ENCODE results near the gene GTF2H1.
"Not testable (repeated sequence)": the region's sequence is repeated elsewhere in the genome, so short reads cannot be mapped to it uniquely, and the experiment has no call there.

GTF2H1 gene

DNA sequence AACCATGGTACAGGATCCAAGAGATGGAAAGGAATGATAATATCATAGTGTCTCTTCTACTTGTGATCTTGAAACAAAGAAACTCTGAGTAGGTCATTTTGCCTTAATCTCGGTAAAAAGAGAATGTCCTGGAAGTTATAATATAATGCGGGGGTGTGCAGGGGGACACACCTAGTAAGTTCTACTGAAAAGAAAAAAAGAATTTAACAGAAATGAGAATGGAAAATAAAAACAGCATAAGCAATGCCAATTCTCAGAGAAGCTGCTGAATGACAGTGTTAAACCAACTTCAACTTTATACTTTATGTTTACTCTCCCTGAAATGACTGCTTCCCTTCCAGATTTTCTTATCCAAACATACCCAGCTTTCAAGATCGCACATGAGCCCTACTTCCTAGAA is 2.5 kb upstream of the GTF2H1 start:
- H3K9me3 ChIP-seq (ENCODE audit: control insufficient read depth, insufficient read depth, low read depth, low read length) = no peaks in the 10 kb centered on the region
- no peak overlapping the region for H3K9ac ChIP-seq (ENCODE audit: low read length)
- H3K4me1 ChIP-seq (ENCODE audit: control insufficient read depth, insufficient read depth, low read length) = peaks cover 19% of the 10 kb centered on the region
- H3K36me3 ChIP-seq (ENCODE audit: control insufficient read depth, insufficient read depth, low read length) = peaks cover 19% of the 10 kb centered on the region
- peak overlapping the region; percentile 79; the same call in 1 of the 2 replicates for H3K4me3 ChIP-seq (ENCODE audit: low read depth, low read length)
- H3K27me3 ChIP-seq (ENCODE audit: control insufficient read depth, insufficient read depth, low read length) = no peaks in the 10 kb centered on the region
- H3K27ac ChIP-seq (ENCODE audit: low read depth, low read length) = no peak overlapping the region

DNA sequence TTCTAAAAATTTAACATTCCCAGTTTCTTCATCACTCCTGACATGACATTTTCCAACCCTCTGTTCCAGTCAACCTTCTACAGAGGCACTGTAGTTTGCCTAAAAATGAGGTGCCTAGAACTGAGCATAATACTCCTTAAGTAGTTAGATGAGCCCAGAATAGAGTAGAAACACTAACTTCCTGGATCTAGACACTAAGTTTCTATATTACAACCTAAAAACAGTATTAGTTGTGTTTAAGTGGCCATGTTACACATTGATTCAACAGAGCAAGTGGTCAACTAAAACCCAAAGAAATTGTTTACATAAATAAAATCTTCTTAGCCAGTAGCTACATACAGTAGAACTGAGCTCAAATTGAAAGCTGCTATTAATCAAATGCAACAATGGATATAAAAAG is 1.8 kb upstream of the GTF2H1 start:
- H3K4me3 ChIP-seq (ENCODE audit: low read depth, low read length) = peak overlapping the region; percentile 79
- H3K27ac ChIP-seq (ENCODE audit: low read depth, low read length) = no peak overlapping the region
- H3K27me3 ChIP-seq (ENCODE audit: control insufficient read depth, insufficient read depth, low read length) = no peaks in the 10 kb centered on the region
- peaks cover 19% of the 10 kb centered on the region for H3K4me1 ChIP-seq (ENCODE audit: control insufficient read depth, insufficient read depth, low read length)
- peak overlapping the region; percentile 23 for H3K9ac ChIP-seq (ENCODE audit: low read length)
- no peaks in the 10 kb centered on the region for H3K9me3 ChIP-seq (ENCODE audit: control insufficient read depth, insufficient read depth, low read depth, low read length)
- H3K36me3 ChIP-seq (ENCODE audit: control insufficient read depth, insufficient read depth, low read length) = peaks cover 24% of the 10 kb centered on the region

DNA sequence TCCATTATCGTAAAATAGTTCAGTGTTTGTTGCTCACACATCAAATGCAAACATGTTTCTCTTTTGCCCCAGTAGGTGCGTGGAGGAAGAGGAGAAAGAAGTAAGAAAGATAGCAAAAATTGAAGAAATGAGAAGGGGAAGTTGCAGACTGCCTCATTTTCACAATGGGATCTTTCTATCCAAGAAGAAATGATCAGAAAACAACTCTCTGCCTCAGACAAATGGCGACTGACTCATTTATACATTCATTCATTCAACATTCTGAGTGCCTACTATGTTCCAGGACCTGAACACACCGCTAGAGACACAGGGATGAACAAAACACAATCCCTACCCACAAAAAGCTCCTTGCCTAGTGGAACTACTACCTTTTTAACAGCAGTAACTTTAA is 794 bp upstream of the GTF2H1 start:
- H3K4me3 ChIP-seq (ENCODE audit: low read depth, low read length) = peak overlapping the region; percentile 79
- H3K27ac ChIP-seq (ENCODE audit: low read depth, low read length) = peak overlapping the region; percentile 94
- H3K36me3 ChIP-seq (ENCODE audit: control insufficient read depth, insufficient read depth, low read length) = peaks cover 22% of the 10 kb centered on the region
- no peaks in the 10 kb centered on the region for H3K9me3 ChIP-seq (ENCODE audit: control insufficient read depth, insufficient read depth, low read depth, low read length)
- peaks cover 19% of the 10 kb centered on the region for H3K4me1 ChIP-seq (ENCODE audit: control insufficient read depth, insufficient read depth, low read length)
- H3K27me3 ChIP-seq (ENCODE audit: control insufficient read depth, insufficient read depth, low read length) = no peaks in the 10 kb centered on the region
- peak overlapping the region; percentile 98 for H3K9ac ChIP-seq (ENCODE audit: low read length)

DNA sequence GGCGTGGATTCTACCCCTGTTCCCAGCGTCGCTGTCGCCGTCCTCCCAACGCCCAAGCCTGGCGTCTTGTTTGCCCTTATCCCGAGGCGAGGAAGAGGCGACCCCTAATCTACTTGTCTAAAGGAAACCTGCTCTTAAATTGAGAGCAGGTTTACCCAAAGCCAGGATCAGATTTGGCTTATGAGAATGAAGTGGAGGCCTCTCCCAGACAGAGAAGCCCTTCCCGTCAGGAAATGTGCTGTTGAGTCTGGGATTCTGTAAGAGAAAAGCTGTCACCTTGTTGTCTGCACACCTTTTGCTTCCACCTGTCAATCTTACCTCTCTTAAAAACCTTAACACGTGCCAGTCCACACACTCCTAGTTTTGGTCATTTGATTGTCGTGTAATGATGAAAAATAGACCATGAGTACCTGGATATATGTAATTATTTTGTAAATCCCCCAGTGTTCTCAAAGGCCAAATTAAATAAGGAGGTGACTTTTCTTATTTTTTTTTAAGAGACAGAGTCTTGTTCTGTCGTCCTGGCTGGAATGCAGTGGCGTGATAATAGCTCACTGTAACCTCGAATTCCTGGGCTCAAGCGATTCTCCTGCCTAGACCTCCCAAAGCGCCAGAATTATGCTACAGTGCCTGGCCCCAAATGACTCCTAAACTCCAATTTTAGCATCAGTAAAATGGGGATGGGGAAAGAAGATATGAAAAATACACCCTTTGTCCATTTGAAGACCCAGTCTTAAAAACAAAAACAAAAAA is 627 bp downstream of the GTF2H1 start:
- Histone ChIP-seq H3K27ac (ENCODE audit: low read depth, low read length) (0 out of 2 replicates have a peak overlapping the region, but pooled peaks have one; percentile 23), H3K9ac (ENCODE audit: low read length) (peak overlapping the region; percentile 98), H3K4me3 (ENCODE audit: low read depth, low read length) (peak overlapping the region; percentile 79), H3K4me1 (ENCODE audit: control insufficient read depth, insufficient read depth, low read length) (peaks cover 19% of the 10 kb centered on the region), H3K27me3 (ENCODE audit: control insufficient read depth, insufficient read depth, low read length) (no peaks in the 10 kb centered on the region), H3K36me3 (ENCODE audit: control insufficient read depth, insufficient read depth, low read length) (peaks cover 28% of the 10 kb centered on the region), H3K9me3 (ENCODE audit: control insufficient read depth, insufficient read depth, low read depth, low read length) (no peaks in the 10 kb centered on the region)

DNA sequence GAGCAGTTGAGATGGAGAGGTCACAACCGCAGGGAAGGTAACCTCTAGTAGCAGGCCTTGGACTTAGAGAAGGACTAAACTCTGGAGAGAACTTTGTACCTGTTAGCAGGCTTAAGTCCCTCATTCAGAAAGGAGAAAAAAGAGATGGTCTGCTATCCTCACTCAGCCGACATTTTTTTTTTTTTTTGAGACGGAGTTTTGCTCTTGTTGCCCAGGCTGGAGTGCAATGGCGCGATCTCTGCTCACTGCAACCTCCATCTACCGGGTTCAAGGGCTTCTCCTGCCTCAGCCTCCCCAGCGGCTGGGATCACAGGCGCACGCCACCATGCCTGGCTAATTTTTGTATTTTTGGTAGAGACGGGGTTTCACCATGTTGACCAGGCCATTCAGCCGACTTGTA is 1.5 kb downstream of the GTF2H1 start:
- Histone ChIP-seq H3K4me1 (ENCODE audit: control insufficient read depth, insufficient read depth, low read length) (peaks cover 19% of the 10 kb centered on the region), H3K4me3 (ENCODE audit: low read depth, low read length) (peak overlapping the region; percentile 79), H3K9ac (ENCODE audit: low read length) (peak overlapping the region; percentile 1), H3K36me3 (ENCODE audit: control insufficient read depth, insufficient read depth, low read length) (peaks cover 28% of the 10 kb centered on the region)
- H3K9me3 ChIP-seq (ENCODE audit: control insufficient read depth, insufficient read depth, low read depth, low read length); H3K27ac ChIP-seq (ENCODE audit: low read depth, low read length); H3K27me3 ChIP-seq (ENCODE audit: control insufficient read depth, insufficient read depth, low read length): not testable (repeated sequence)

DNA sequence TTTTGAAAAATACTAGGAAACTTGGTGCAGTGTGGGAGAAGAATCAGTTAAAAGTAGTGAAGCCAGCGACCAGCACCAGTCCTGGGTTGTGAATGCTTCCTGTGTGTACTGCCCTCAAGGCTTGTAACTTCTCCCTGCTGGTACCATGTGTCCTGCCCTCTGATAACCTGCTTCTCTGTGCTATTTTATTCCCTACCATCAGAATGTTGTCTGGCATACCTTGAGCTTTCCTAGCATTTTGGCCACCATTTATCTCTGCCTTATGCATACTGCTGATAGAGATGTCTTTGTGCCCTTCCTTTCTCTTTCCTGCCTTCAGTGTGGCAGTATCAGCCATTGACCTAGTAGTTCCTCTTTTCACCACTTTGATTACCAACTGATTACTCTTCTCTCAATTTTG is 2.0 kb downstream of the GTF2H1 start:
- Histone ChIP-seq H3K9me3 (ENCODE audit: control insufficient read depth, insufficient read depth, low read depth, low read length) (no peaks in the 10 kb centered on the region), H3K27ac (ENCODE audit: low read depth, low read length) (no peak overlapping the region), H3K27me3 (ENCODE audit: control insufficient read depth, insufficient read depth, low read length) (no peaks in the 10 kb centered on the region), H3K4me3 (ENCODE audit: low read depth, low read length) (peak overlapping the region; percentile 5; the same call in 1 of the 2 replicates), H3K4me1 (ENCODE audit: control insufficient read depth, insufficient read depth, low read length) (peaks cover 19% of the 10 kb centered on the region), H3K9ac (ENCODE audit: low read length) (peak overlapping the region; percentile 1), H3K36me3 (ENCODE audit: control insufficient read depth, insufficient read depth, low read length) (peaks cover 32% of the 10 kb centered on the region)

DNA sequence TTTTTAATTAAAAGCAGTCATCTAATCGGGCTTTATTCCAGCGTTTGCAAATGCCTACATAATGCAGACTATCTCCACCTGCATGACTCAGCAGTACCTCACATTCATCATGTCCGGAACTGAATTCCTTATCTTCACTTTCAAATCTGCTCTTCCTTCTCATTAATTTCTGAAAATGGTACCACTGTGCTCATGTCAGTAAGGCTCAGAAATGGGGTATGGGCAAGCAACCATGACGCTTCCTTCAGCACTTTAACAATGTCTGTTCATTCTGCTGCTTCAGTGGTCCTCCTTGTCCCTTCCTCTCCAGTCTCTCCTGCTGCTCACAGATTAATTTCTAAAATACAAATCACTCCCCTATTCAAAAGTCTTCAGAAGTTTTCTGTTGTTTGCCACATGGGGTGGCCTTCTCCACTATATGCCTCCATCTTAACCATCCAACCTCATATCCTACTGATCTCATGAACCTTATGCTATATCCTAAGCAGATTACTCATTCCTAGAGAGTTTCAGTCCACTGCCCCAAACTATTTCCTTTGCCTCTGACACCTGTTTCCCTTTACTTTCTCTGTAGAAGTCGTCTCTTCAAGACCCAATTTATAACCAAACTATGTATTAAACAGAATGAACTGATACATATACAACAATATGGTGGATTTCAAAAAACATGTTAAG is 7.0 kb downstream of the GTF2H1 start:
- Histone ChIP-seq H3K27me3 (ENCODE audit: control insufficient read depth, insufficient read depth, low read length) (no peaks in the 10 kb centered on the region), H3K9ac (ENCODE audit: low read length) (no peak overlapping the region), H3K9me3 (ENCODE audit: control insufficient read depth, insufficient read depth, low read depth, low read length) (no peaks in the 10 kb centered on the region), H3K4me1 (ENCODE audit: control insufficient read depth, insufficient read depth, low read length) (peaks cover 10% of the 10 kb centered on the region), H3K36me3 (ENCODE audit: control insufficient read depth, insufficient read depth, low read length) (peaks cover 49% of the 10 kb centered on the region), H3K4me3 (ENCODE audit: low read depth, low read length) (no peak overlapping the region), H3K27ac (ENCODE audit: low read depth, low read length) (no peak overlapping the region)

DNA sequence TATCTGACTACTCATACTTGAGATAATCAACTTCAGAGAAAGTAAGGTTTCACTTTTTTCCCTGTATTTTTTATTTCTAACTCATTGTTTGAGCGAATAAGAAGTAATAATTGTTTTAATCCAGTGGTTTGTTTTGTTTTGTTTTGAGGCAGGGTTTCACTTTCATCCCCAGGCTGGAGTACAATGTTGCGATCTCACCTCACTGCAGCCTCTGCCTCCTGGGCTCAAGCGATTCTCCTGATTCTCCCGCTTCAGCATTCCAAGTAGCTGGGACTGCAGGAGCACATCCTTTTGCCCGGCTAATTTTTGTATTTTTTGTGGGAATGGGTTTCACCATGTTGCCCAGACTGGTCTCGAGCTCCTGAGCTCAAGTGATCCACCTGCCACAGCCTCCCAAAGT is 8.6 kb downstream of the GTF2H1 start:
- H3K9ac ChIP-seq (ENCODE audit: low read length) = no peak overlapping the region
- peaks cover 53% of the 10 kb centered on the region for H3K36me3 ChIP-seq (ENCODE audit: control insufficient read depth, insufficient read depth, low read length)
- H3K9me3 ChIP-seq (ENCODE audit: control insufficient read depth, insufficient read depth, low read depth, low read length) = no peaks in the 10 kb centered on the region
- H3K4me1 ChIP-seq (ENCODE audit: control insufficient read depth, insufficient read depth, low read length) = peaks cover 6% of the 10 kb centered on the region
- no peak overlapping the region; the same call in 1 of the 2 replicates for H3K27ac ChIP-seq (ENCODE audit: low read depth, low read length)
- no peak overlapping the region for H3K4me3 ChIP-seq (ENCODE audit: low read depth, low read length)
- no peaks in the 10 kb centered on the region for H3K27me3 ChIP-seq (ENCODE audit: control insufficient read depth, insufficient read depth, low read length)

DNA sequence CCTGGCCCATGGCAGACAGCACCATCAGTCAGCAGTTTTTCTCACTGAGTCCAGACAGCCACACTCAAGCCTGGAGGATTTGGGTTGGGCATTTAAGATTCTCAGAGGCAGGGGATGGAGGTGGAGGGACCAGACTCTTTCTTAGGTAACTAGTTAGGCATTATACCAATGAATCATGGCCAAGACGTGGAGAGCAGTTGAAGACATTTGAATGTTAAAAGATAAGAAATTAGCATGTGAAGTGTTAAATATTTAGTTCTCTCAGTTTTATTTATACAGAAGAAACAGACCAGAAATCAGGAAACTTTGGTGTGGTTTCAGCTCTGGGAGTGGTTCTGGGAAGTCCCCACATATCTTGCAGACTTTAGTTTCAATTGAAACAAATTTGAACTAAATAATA is 9.9 kb downstream of the GTF2H1 start:
- no peak overlapping the region for H3K4me3 ChIP-seq (ENCODE audit: low read depth, low read length)
- H3K9ac ChIP-seq (ENCODE audit: low read length) = peak overlapping the region; percentile 2
- H3K36me3 ChIP-seq (ENCODE audit: control insufficient read depth, insufficient read depth, low read length) = peaks cover 53% of the 10 kb centered on the region
- H3K4me1 ChIP-seq (ENCODE audit: control insufficient read depth, insufficient read depth, low read length) = peaks cover 6% of the 10 kb centered on the region
- H3K27me3 ChIP-seq (ENCODE audit: control insufficient read depth, insufficient read depth, low read length) = no peaks in the 10 kb centered on the region
- no peak overlapping the region for H3K27ac ChIP-seq (ENCODE audit: low read depth, low read length)
- H3K9me3 ChIP-seq (ENCODE audit: control insufficient read depth, insufficient read depth, low read depth, low read length) = no peaks in the 10 kb centered on the region

DNA sequence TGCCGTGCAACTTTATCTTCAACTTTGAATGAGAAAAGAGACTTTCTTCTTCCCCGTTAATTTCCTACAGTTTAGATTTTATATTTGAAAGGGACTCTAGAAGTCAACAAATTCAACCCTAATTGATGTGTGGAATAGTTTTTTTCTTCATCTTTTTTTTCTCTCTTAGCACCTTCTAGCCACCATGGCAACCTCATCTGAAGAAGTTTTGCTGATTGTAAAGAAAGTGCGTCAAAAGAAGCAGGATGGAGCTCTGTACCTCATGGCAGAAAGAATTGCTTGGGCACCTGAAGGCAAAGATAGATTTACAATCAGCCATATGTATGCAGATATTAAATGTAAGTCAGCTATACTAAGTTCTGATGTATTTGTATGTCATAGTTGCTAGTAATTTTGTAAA is 10.5 kb downstream of the GTF2H1 start:
- Histone ChIP-seq H3K36me3 (ENCODE audit: control insufficient read depth, insufficient read depth, low read length) (peaks cover 55% of the 10 kb centered on the region), H3K9me3 (ENCODE audit: control insufficient read depth, insufficient read depth, low read depth, low read length) (no peaks in the 10 kb centered on the region), H3K9ac (ENCODE audit: low read length) (no peak overlapping the region), H3K4me1 (ENCODE audit: control insufficient read depth, insufficient read depth, low read length) (peaks cover 6% of the 10 kb centered on the region), H3K27ac (ENCODE audit: low read depth, low read length) (no peak overlapping the region), H3K4me3 (ENCODE audit: low read depth, low read length) (no peak overlapping the region), H3K27me3 (ENCODE audit: control insufficient read depth, insufficient read depth, low read length) (no peaks in the 10 kb centered on the region)

DNA sequence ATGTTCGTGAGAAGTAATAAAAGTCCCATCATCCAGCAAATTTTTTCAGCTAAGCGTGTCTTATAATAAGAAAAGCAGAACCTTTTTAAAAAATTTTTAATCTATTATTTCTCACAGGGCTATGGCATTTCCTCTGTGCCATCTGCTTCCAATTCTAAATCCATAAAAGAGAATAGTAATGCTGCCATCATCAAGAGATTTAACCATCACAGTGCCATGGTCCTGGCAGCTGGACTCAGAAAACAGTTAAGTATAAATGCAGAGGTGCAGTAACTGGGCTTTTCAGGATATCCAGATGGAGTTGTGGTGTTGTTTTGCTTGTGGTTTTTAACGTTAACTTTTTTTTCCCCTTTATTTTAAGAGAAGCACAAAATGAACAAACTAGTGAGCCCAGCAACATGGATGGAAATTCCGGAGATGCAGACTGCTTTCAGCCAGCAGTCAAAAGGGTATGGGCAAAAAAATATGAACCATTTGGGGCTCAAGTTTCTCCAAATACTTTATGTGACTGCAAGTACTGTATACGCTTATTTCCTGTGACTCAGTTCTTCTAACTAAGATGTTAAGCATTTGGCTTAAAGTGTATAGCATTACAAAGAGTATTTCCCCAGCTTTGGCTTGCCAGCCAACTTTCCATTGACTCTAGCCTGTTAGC is 25.2 kb downstream of the GTF2H1 start:
- no peak overlapping the region for H3K9ac ChIP-seq (ENCODE audit: low read length)
- H3K27ac ChIP-seq (ENCODE audit: low read depth, low read length) = no peak overlapping the region
- peaks cover 63% of the 10 kb centered on the region for H3K36me3 ChIP-seq (ENCODE audit: control insufficient read depth, insufficient read depth, low read length)
- H3K9me3 ChIP-seq (ENCODE audit: control insufficient read depth, insufficient read depth, low read depth, low read length) = no peaks in the 10 kb centered on the region
- H3K4me1 ChIP-seq (ENCODE audit: control insufficient read depth, insufficient read depth, low read length) = no peaks in the 10 kb centered on the region
- H3K27me3 ChIP-seq (ENCODE audit: control insufficient read depth, insufficient read depth, low read length) = no peaks in the 10 kb centered on the region
- H3K4me3 ChIP-seq (ENCODE audit: low read depth, low read length) = no peak overlapping the region

Data from HUES6 (cell line).